GM18951 (cell line): ENCODE results near the gene OOSP1.
"Not testable (repeated sequence)": the region's sequence is repeated elsewhere in the genome, so short reads cannot be mapped to it uniquely, and the experiment has no call there.

Source experiments
- POLR2A ChIP-seq: IDR thresholded peaks from 4 replicates; pipeline ENCODE4 v1.6.1; 2011; ENCODE audit warnings: mild to moderate bottlenecking; ENCODE audit not compliant: insufficient read length, insufficient read depth; ENCODE audit errors: extremely low read depth
- in situ Hi-C: fragments of 300-500 bp; cut with MboI; formaldehyde crosslinking; loops from one replicate; pipeline ENCODE4 v1.12.0; 2022; ENCODE audit warnings: low sequenced_read_pairs, mixed read lengths, inconsistent platforms; ENCODE audit not compliant: unreplicated experiment

Gene OOSP1, protein sequence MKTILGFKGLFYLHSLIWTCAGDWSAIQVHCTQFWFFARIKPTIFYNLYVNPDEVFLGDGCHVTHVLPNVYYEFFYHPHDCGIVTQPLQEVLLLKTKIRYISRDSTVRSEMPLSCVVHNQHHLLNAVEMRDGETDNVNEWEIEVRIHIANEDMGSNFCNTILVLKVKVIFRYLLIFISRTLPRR

DNA sequence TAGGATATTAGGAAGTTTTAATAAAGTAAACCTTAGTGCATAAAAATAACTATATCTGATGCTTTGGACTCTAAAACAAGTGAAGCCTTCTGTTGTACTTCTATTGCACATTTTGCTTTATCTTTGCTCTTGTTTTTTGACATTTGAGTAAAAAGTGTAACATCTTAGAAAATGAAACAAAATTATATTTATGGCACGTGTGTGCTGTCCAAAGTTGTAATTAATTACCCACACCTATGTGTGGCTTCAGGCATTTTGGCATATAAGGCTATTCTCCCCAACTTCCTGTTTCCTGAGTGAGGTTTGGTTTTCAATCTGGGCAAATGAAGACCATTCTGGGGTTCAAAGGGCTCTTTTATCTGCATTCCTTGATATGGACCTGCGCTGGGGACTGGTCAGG is at the start of gene OOSP1:
Gene OOSP1 (plus strand): TSS at position 301 of the 400 bp plus-strand sequence. CDS start 23 bp downstream, at position 324.
- no peak for TF ChIP-seq POLR2A
- in situ Hi-C loops = no loop called here

DNA sequence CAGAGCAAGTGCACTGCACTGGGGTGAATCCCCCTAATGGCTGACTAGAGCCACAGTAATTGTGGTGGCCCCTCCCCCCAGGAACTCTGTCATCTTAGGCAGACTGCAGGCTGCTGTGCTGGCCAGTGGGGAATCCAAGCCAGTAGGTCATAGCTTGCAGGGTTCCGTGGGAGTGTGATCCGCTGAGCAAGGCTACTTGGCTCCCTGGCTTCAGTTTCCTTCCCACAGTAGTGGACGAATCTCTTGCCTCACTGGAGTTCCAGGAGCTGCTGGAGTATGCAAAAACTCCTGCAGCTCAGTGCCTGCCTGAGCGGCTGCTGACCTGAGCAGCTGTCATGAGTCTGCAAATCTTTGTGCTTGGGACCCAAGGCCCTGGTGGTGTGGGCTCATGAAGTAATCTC is 46.5 kb upstream of the OOSP1 start:
- TF ChIP-seq POLR2A = no peak
- in situ Hi-C loops = no loop called here

DNA sequence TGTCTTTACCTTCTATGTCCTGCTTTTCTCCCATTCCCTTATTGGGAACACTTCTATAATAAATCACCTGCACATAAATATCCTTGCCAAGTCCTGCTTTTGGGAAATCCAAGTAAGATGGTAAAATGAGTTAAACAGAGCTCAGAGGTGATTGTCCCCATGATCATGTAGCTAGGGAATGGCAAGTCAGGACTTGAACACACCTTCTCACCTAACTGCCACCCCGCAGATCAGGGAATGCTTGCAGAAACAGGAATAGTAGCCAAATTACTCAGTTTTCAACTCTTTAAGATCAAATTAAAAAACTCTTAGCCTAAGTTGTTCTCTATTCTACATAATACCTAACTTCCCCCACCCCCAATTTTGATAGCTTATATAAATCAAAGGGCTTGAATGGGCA is 43.6 kb upstream of the OOSP1 start:
- in situ Hi-C loops = no loop called here
- TF ChIP-seq POLR2A = no peak

DNA sequence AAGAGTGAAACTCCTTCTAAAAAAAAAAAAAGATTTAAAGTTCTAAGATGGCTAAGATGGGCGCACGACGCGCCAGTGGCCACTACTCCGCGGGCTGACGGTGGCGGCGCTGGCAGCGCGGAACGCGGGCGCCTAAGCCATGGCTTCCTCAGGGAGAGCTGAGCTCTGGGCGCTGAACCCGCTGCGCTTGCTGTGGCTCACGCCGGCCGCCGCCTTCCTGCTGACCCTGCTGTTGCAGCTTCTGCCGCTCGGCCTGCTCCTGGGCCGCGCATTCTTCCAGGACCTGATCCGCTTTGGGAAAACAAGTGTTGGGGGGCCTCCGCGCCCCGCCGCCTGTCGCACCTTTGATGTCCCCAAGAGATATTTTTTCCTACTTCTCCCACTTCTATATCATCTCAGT is 40.2 kb upstream of the OOSP1 start:
- no peak for TF ChIP-seq POLR2A
- in situ Hi-C loops = no loop called here

DNA sequence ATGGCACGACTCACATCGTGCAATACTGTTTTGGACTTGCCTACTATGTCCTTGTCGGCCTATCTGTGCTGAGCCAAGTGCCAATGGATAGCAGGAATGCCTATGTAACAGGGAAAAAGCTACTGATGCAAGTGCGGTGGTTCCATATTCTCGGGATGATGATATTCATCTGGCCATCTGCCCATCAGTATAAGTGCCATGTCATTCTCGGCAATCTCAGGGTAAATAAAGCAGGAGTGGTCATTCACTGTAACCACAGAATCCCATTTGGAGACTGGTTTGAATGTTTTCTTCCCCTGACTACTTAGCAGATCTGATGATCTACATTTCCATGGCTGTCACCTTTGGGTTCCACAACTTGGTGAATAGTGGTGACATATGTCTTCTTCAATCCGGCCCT is 39.6 kb upstream of the OOSP1 start:
- TF ChIP-seq POLR2A = no peak
- in situ Hi-C loops = no loop called here

DNA sequence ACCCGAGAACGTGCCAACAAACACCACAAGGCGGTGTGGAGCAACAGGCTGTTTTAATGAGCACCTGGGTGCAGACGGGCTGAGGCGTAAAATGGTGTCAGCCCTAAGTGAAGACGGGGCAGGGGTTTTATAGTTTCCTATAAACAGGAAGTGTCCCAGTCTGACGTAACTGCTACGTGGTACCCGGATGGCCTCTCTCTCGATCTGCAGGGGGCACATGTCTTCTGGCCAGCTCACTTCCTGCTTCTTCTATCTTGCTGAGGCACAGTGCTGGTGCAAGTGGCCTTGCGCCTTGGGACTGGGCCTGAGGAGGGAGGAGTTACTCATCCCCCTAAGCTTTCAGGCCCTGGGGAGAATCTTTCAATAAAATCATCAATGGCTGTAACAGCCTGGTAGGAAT is 38.7 kb upstream of the OOSP1 start:
- in situ Hi-C loops = no loop called here
- no peak for TF ChIP-seq POLR2A

DNA sequence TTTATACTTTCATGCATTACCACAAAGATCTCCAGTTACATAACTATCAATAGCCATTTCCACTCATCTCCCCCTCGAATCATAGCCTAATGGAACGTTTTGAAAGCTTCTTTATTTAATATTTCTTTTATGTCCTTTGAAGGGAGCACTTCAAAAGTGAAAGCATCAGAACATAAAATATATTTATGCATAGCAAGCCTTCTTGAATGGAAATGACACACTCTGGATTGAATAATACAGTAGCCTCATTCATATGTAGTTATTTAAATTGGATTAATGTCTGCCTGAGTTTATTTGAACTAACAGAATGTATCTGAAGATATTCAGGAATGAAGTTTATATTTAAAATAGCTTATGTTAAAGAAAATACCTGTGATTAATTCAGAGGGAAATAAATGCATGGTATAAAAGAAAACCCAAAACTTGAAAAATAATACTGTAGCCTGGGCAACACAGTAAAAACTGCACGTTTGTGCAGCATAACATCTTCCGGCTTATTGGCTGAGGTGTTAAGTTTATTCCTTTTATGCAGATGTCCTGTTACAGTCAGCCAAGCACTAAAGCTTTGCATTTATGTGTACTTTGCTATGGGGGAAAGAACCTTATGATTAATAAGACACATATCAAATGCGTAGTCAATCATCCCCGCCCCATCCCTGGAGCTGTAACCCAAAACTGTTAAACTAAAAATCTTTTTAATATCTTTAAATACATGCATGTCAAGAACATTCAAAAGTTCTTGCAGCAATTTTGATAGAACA is 37.7 kb upstream of the OOSP1 start:
- in situ Hi-C loops = no loop called here
- no peak for TF ChIP-seq POLR2A

DNA sequence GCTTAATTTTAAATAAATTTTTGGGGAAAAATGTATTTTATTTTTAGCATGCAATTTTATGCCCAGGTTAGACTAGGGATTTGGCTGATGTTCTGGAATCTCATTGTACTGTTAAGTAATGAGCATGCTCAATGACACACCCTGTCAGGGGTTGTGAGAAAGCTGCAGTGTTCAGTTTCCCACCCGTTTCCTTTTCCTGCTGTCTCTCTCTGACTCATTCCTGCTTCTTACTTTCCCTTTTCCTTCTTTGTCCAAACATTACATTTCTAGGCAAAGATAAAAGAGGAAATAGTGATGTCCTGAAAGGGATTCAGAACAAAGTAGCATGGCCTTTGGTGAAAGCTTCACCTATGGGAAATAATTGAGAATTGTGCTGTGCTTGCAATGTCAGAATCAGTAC is 36.9 kb upstream of the OOSP1 start:
- in situ Hi-C loops = no loop called here
- no peak for TF ChIP-seq POLR2A

DNA sequence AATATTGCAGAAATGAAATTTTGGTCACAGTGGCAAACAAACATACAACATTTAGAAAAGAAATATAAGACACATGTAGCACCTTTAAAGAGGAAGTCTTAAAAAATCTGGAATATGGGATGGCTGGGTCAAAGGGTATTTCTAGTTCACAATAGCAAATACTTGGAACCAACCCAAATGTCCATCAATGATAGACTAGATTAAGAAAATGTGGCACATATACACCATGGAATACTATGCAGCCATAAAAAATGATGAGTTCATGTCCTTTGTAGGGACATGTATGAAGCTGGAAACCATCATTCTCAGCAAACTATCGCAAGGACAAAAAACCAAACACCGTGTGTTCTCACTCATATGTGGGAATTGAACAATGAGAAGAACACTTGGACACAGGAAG is 34.7 kb upstream of the OOSP1 start:
- in situ Hi-C loops = not testable (repeated sequence)

DNA sequence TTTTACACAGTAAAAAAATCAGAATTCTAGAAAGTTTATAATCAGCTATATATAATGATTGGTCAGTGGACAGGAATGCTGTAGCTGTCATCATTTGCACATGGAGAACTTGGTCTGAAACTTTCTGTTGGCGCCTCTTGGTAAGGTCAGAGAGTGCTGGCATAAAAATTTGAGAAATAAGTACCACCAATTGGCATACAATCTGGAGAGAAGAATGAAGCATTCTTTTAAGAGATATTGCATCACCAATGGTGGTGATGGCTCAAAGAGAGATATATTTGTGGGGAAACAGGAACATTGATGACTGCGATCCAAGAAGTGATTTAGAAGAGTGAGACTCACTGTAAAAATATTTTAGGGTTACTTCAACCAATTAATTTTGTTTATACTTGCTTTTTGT is 19.8 kb upstream of the OOSP1 start:
- in situ Hi-C loops = no loop called here
- no peak for TF ChIP-seq POLR2A

DNA sequence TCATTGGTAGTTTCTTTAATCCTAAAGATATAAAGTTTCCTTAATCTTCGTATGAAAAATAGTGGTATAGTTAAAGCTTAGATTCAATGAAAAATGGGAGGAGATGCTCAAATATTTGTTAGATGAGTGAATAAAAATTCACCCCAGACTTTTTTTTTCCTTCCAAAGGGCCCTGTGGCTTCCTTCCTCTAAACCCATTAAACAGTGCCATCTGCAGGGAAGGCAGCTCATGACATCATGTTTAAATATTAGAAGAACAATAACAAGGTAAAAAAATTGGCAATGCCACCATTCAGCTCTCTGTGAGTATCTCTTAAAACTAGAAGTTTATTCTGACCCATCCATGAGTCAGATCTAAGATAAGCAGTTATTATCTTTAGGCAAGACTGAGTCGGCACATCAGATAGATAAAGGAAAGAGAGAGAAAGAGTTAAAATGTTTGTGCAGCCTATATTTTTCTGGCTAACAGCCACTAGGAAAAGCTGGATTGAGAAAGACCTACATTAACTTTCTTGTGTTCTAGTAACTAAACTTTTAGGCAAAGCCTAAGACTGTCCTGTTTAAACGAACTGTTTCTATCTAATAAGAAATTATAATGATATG is 19.1 kb upstream of the OOSP1 start:
- in situ Hi-C loops = no loop called here
- no peak for TF ChIP-seq POLR2A

DNA sequence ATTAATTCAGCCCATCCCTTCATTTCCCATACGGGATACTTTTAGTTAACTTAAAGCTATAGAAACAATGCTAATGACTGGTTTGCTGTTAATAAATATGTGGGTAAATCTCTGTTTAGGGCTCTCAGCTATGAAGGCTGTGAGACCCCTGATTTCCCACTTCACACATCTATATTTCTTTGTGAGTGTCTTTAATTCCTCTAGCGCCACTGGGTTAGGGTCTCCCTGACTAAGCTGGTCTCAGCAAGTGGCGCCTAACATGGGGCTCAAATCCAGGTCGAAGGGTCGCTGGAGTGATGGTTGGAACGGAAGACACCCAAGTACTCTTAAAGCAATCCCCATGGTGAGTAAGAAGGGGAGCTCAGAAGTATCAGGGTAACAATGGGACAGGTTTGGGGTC is 14.4 kb upstream of the OOSP1 start:
- no peak for TF ChIP-seq POLR2A

DNA sequence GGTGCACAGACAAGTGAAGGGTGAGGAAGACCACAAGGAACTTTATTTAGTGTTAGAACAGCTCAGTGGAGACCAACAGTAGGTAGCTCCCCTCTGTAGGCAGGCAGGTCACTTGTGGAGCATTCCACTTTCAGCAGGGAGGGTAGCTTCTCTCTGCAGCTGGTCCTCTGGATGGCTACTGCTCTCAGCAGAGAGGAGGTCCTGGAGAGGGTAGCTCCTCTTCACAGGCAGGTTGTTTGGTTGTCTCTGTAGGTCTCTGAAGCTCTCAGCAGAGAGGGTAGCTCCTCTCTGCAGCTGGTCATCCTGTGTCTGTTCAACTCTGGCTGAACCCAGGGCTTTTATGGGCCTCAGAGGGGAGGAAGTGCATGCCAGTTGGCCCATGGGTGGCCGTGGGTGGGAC is 6.5 kb upstream of the OOSP1 start:
- TF ChIP-seq POLR2A = no peak
- in situ Hi-C loops = no loop called here

More for the DNA sequence above, 14.4 kb upstream of the OOSP1 start:
- in situ Hi-C loops = no loop called here

DNA sequence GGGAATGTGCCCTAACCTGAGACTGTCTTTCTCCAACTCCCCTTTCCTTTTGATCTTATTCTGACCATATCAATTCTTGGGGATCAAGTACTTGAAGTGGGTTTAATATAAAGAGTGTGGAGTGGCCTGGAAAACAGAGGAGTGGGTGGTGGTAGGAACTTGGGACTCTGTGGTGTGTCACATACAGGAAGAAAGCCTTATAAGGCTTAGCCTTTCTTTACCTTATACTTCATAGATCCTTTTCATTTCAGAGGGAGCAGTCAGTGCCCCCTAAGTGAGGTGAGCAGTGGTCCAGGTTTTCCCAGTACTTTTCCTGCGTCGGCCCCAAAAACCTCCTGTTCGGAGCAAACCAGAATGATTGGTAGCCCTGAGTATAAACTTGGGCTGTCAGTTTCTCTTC is 486 bp downstream of the OOSP1 start:
- in situ Hi-C loops = no loop called here
- TF ChIP-seq POLR2A = no peak
